Measurements from ENCODE around the gene SLC4A1AP. TPM values are rescaled to one million over a fixed set of nuclear protein-coding genes. Genes with fewer than 3 reads are reported as not detected.

The SLC4A1AP gene
- total RNA-seq, 1 experiment from 2014 or later: 20.8 TPM

GRCh38 chr2:27730980-27731691 is 67.4 kb downstream of the SLC4A1AP start:
- H3K27ac Mint-ChIP-seq: no peak overlapping the region
- Histone ChIP-seq H4K20me1 (ENCODE audit: control insufficient read depth, insufficient read depth, insufficient read length) (no peaks in the 10 kb centered on the region), H2AFZ (ENCODE audit: low read length) (no peak overlapping the region), H3K18ac (ENCODE audit: insufficient read length, low read depth, low read length) (no peak overlapping the region), H3K9ac (ENCODE audit: extremely low read depth, insufficient read length, low read length) (no peak overlapping the region), H3K79me2 (ENCODE audit: insufficient read depth, low read length) (no peaks in the 10 kb centered on the region), H2BK120ac (ENCODE audit: low read depth, low read length, poor library complexity, severe bottlenecking) (no peak overlapping the region), H3K9me3 (ENCODE audit: control insufficient read depth, low read depth, low read length) (no peaks in the 10 kb centered on the region), H3K4me2 (ENCODE audit: insufficient read depth, insufficient read length, low read length) (no peak overlapping the region), H4K5ac (ENCODE audit: insufficient read length, low read depth, low read length) (no peak overlapping the region), H3K79me1 (ENCODE audit: insufficient read depth, low read depth, low read length, poor library complexity, severe bottlenecking) (no peaks in the 10 kb centered on the region), H3T11ph (ENCODE audit: low read length) (no peak overlapping the region), H3K4ac (ENCODE audit: low read depth, low read length) (no peak overlapping the region), H3K23me2 (ENCODE audit: insufficient read length, low read depth, low read length, poor library complexity, severe bottlenecking) (peaks cover 10% of the 10 kb centered on the region), H2BK12ac (ENCODE audit: insufficient read length, low read depth, low read length) (no peak overlapping the region), H3K4me1 (ENCODE audit: insufficient read depth, low read length) (no peaks in the 10 kb centered on the region), H3K56ac (ENCODE audit: insufficient read length, low read depth, low read length) (no peak overlapping the region), H4K8ac (replicated peaks; ENCODE audit: insufficient read length, low read depth, low read length) (no peak overlapping the region), H3K27ac (ENCODE audit: insufficient read length, low read depth, low read length) (no peak overlapping the region), H2BK5ac (ENCODE audit: insufficient read length, low read length) (no peak overlapping the region), H4K91ac (ENCODE audit: insufficient read length, low read depth, low read length) (no peak overlapping the region), H3K14ac (ENCODE audit: insufficient read depth, low read length) (no peak overlapping the region), H2AK5ac (ENCODE audit: insufficient read length, low read length) (no peak overlapping the region), H2BK20ac (ENCODE audit: low read depth, low read length, poor library complexity, severe bottlenecking) (no peak overlapping the region), H3K27me3 (ENCODE audit: insufficient read depth, low read length) (no peaks in the 10 kb centered on the region; the same call in 1 of the 2 replicates), H2BK15ac (ENCODE audit: low read depth, low read length) (no peak overlapping the region), H3K23ac (ENCODE audit: insufficient read length, low read depth, low read length) (no peak overlapping the region)
- no peaks in the 10 kb centered on the region for H3K36me3 Mint-ChIP-seq (ENCODE audit: insufficient read depth in 1 of 3, low read depth in 3 of 3)
- H3K4me1 Mint-ChIP-seq: peaks cover 7 to 8% of the 10 kb centered on the region in 2 experiments
- DNase-seq: no peak
- H3K4me3 Mint-ChIP-seq: no peak overlapping the region
- H3K27me3 Mint-ChIP-seq (ENCODE audit: low read depth): no peaks in the 10 kb centered on the region
- TF ChIP-seq CTCF (conservative IDR thresholded peaks at IDR 0.05): no peak
- no peaks in the 10 kb centered on the region for H3K9me3 Mint-ChIP-seq
- WGBS (ENCODE audit: extremely low coverage, insufficient read length, low lambda C conversion rate): no CpG with 5 or more reads among the region's 4 CpGs

Measured in H9 (cell line).